Measurements from ENCODE around the gene PNMA6F. TPM values are rescaled to one million over a fixed set of nuclear protein-coding genes. Genes with fewer than 3 reads are reported as not detected.

PNMA6F gene
- polyA plus RNA-seq, 1 of the 3 experiments (the other 2 are of a cell fraction), result not detected

GRCh38 chrX:153339662-153340061, 18.1 kb upstream of the PNMA6F start:
- no peaks in the 10 kb centered on the region for H3K9me3 ChIP-seq
- 50% methylated on average over 4 of the region's 4 CpGs for WGBS (ENCODE audit: low lambda C conversion rate)
- H3K9me2 ChIP-seq, result no peaks in the 10 kb centered on the region
- DNase-seq, result no peak
- TF ChIP-seq NFIC (IDR thresholded peaks at IDR 0.05; ENCODE audit: borderline replicate concordance) (no peak), ELF1 (IDR thresholded peaks at IDR 0.05) (no peak), GATA2 (CRISPR knock-in tag; IDR thresholded peaks at IDR 0.05) (no peak), JUND (IDR thresholded peaks at IDR 0.05) (no peak), RAD21 (IDR thresholded peaks at IDR 0.05; ENCODE audit: low read length) (no peak), FOSL2 (IDR thresholded peaks at IDR 0.05; ENCODE audit: borderline replicate concordance, low read depth) (no peak), TEAD4 (IDR thresholded peaks at IDR 0.05; ENCODE audit: borderline replicate concordance, insufficient read depth) (no peak), POLR2AphosphoS5 (IDR thresholded peaks at IDR 0.05; ENCODE audit: low read depth, low read length) (no peak), EZH2phosphoT487 (IDR thresholded peaks at IDR 0.05; ENCODE audit: borderline replicate concordance, low read depth) (no peak)
- CTCF ChIA-PET, result no interaction called here
- H3K4me3 ChIP-seq (ENCODE audit: low read depth in 2 of 2, low read length in 1 of 2), result no peak overlapping the region
- peaks cover 5% of the 10 kb centered on the region; the same call in 1 of the 2 replicates for H4K20me1 ChIP-seq (ENCODE audit: insufficient read depth)
- peaks cover 0 to 4% of the 10 kb centered on the region in 2 experiments; a peak in 1 of 4 replicates for H3K4me1 ChIP-seq (ENCODE audit: control insufficient read depth in 1 of 2, insufficient read depth in 2 of 2, low read depth in 1 of 2, low read length in 1 of 2)
- no peak overlapping the region for H3K27ac ChIP-seq (ENCODE audit: low read depth in 2 of 2, low read length in 1 of 2)
- no peak overlapping the region for H2AFZ ChIP-seq (ENCODE audit: low read depth)
- no peak overlapping the region for H3K9ac ChIP-seq
- H3K27me3 ChIP-seq (ENCODE audit: insufficient read depth), result 0 out of 2 replicates have a peak, but pooled peaks cover 9% of the 10 kb centered on the region
- no peak overlapping the region for H3K4me2 ChIP-seq
- H3F3A ChIP-seq (replicated peaks; ENCODE audit: insufficient read depth), result no peaks in the 10 kb centered on the region
- POLR2A ChIA-PET, result no interaction called here
- peaks cover 44% of the 10 kb centered on the region; the same call in 1 of the 2 replicates for H3K79me2 ChIP-seq (ENCODE audit: insufficient read depth)
- peaks cover 5 to 12% of the 10 kb centered on the region in 2 experiments for H3K36me3 ChIP-seq (replicated peaks in 1 of 2; ENCODE audit: control insufficient read depth in 1 of 2, insufficient read depth in 2 of 2, low read length in 1 of 2)

GRCh38 chrX:153338836-153339235, 17.3 kb upstream of the PNMA6F start:
- Histone ChIP-seq H3K4me1 (ENCODE audit: control insufficient read depth in 1 of 2, insufficient read depth in 2 of 2, low read depth in 1 of 2, low read length in 1 of 2) (peaks cover 0 to 4% of the 10 kb centered on the region in 2 experiments; a peak in 1 of 4 replicates), H3K4me3 (ENCODE audit: low read depth in 2 of 2, low read length in 1 of 2) (no peak overlapping the region)

GRCh38 chrX:153336988-153337387, 15.4 kb upstream of the PNMA6F start:
- DNase-seq, result no peak
- H3K36me3 ChIP-seq (replicated peaks in 1 of 2; ENCODE audit: control insufficient read depth in 1 of 2, insufficient read depth in 2 of 2, low read length in 1 of 2), result peaks cover 5 to 12% of the 10 kb centered on the region in 2 experiments
- no peak overlapping the region for H3K4me3 ChIP-seq (ENCODE audit: low read depth in 2 of 2, low read length in 1 of 2)
- 0 out of 2 replicates have a peak, but pooled peaks cover 9% of the 10 kb centered on the region for H3K27me3 ChIP-seq (ENCODE audit: insufficient read depth)
- no peak overlapping the region for H3K9ac ChIP-seq
- H2AFZ ChIP-seq (ENCODE audit: low read depth), result no peak overlapping the region
- 42% methylated on average over 5 of the region's 5 CpGs for WGBS (ENCODE audit: low lambda C conversion rate)
- no peaks in the 10 kb centered on the region for H3K9me3 ChIP-seq
- no peak overlapping the region for H3K27ac ChIP-seq (ENCODE audit: low read depth in 2 of 2, low read length in 1 of 2)
- POLR2A ChIA-PET, result no interaction called here
- no peaks in the 10 kb centered on the region for H3K9me2 ChIP-seq
- peaks cover 5% of the 10 kb centered on the region for H3F3A ChIP-seq (replicated peaks; ENCODE audit: insufficient read depth)
- no peak overlapping the region for H3K4me2 ChIP-seq
- TF ChIP-seq POLR2AphosphoS5 (IDR thresholded peaks at IDR 0.05; ENCODE audit: low read depth, low read length) (no peak), CHD2 (IDR thresholded peaks at IDR 0.05; ENCODE audit: low read length, partially characterized antibody) (no peak), NFIC (IDR thresholded peaks at IDR 0.05; ENCODE audit: borderline replicate concordance) (no peak), MEF2A (IDR thresholded peaks at IDR 0.05; ENCODE audit: borderline replicate concordance, low read depth) (no peak), JUND (IDR thresholded peaks at IDR 0.05) (no peak), FOXJ3 (CRISPR knock-in tag; IDR thresholded peaks at IDR 0.05) (no peak), GATA2 (CRISPR knock-in tag; IDR thresholded peaks at IDR 0.05) (no peak), FOXM1 (IDR thresholded peaks at IDR 0.05; ENCODE audit: low read depth) (no peak), EZH2phosphoT487 (IDR thresholded peaks at IDR 0.05; ENCODE audit: borderline replicate concordance, low read depth) (no peak), RAD21 (IDR thresholded peaks at IDR 0.05; ENCODE audit: low read length) (no peak), GABPA (IDR thresholded peaks at IDR 0.05; ENCODE audit: low read depth) (no peak), USF1 (IDR thresholded peaks at IDR 0.05; ENCODE audit: borderline replicate concordance, low read depth) (no peak), NRF1 (IDR thresholded peaks at IDR 0.05; ENCODE audit: low read depth, low read length) (no peak), TCF12 (IDR thresholded peaks at IDR 0.05) (no peak), TAF1 (IDR thresholded peaks at IDR 0.05; ENCODE audit: borderline replicate concordance, low read depth, low read length) (no peak), EP300 (IDR thresholded peaks at IDR 0.05; ENCODE audit: borderline replicate concordance in 1 of 2, low read depth in 1 of 2, low read length in 1 of 2) (no peak), SMC3 (IDR thresholded peaks at IDR 0.05; ENCODE audit: low read depth, low read length) (no peak), YY1 (IDR thresholded peaks at IDR 0.05; ENCODE audit: low read depth) (no peak), RXRA (IDR thresholded peaks at IDR 0.05; ENCODE audit: borderline replicate concordance, low read depth) (no peak)
- CTCF ChIA-PET, result no interaction called here
- H3K4me1 ChIP-seq (ENCODE audit: control insufficient read depth in 1 of 2, insufficient read depth in 2 of 2, low read depth in 1 of 2, low read length in 1 of 2), result peaks cover 0 to 4% of the 10 kb centered on the region in 2 experiments; a peak in 1 of 4 replicates
- peaks cover 34% of the 10 kb centered on the region; the same call in 1 of the 2 replicates for H3K79me2 ChIP-seq (ENCODE audit: insufficient read depth)
- no peaks in the 10 kb centered on the region for H4K20me1 ChIP-seq (ENCODE audit: insufficient read depth)

More at GRCh38 chrX:153338836-153339235, 17.3 kb upstream of the PNMA6F start:
- no peak for TF ChIP-seq FOXJ3 (CRISPR knock-in tag; IDR thresholded peaks at IDR 0.05)
- no peak for TF ChIP-seq FOSL2 (IDR thresholded peaks at IDR 0.05; ENCODE audit: borderline replicate concordance, low read depth)
- TF ChIP-seq NFIC (IDR thresholded peaks at IDR 0.05; ENCODE audit: borderline replicate concordance), result no peak
- TF ChIP-seq RAD21 (IDR thresholded peaks at IDR 0.05; ENCODE audit: low read length), result no peak
- TF ChIP-seq TAF1 (IDR thresholded peaks at IDR 0.05; ENCODE audit: borderline replicate concordance, low read depth, low read length), result no peak
- no peak for TF ChIP-seq ELF1 (IDR thresholded peaks at IDR 0.05)
- no peak overlapping the region for H3K9ac ChIP-seq
- 0 out of 2 replicates have a peak, but pooled peaks cover 9% of the 10 kb centered on the region for H3K27me3 ChIP-seq (ENCODE audit: insufficient read depth)
- CTCF ChIA-PET, result no interaction called here
- H3K36me3 ChIP-seq (replicated peaks in 1 of 2; ENCODE audit: control insufficient read depth in 1 of 2, insufficient read depth in 2 of 2, low read length in 1 of 2), result peaks cover 5 to 12% of the 10 kb centered on the region in 2 experiments
- 74% methylated on average over 7 of the region's 7 CpGs for WGBS (ENCODE audit: low lambda C conversion rate)
- DNase-seq, result no peak
- peaks cover 44% of the 10 kb centered on the region; the same call in 1 of the 2 replicates for H3K79me2 ChIP-seq (ENCODE audit: insufficient read depth)
- POLR2A ChIA-PET, result no interaction called here
- H2AFZ ChIP-seq (ENCODE audit: low read depth), result no peak overlapping the region
- no peak overlapping the region for H3K27ac ChIP-seq (ENCODE audit: low read depth in 2 of 2, low read length in 1 of 2)
- no peak overlapping the region for H3K4me2 ChIP-seq
- peaks cover 5% of the 10 kb centered on the region; the same call in 1 of the 2 replicates for H4K20me1 ChIP-seq (ENCODE audit: insufficient read depth)
- no peaks in the 10 kb centered on the region for H3K9me3 ChIP-seq
- no peaks in the 10 kb centered on the region for H3K9me2 ChIP-seq
- no peaks in the 10 kb centered on the region for H3F3A ChIP-seq (replicated peaks; ENCODE audit: insufficient read depth)
